OCI-M2 (cell line): ENCODE measurements around the gene TMTC3.
"Not testable (repeated sequence)": the region's sequence is repeated elsewhere in the genome, so short reads cannot be mapped to it uniquely, and the experiment has no call there.

Experiments used
- DNase-seq: peaks from one replicate; lab custom pipeline; 2025; ENCODE audit not compliant: unreplicated experiment; lab: John Stamatoyannopoulos, UW

The TMTC3 gene

DNA sequence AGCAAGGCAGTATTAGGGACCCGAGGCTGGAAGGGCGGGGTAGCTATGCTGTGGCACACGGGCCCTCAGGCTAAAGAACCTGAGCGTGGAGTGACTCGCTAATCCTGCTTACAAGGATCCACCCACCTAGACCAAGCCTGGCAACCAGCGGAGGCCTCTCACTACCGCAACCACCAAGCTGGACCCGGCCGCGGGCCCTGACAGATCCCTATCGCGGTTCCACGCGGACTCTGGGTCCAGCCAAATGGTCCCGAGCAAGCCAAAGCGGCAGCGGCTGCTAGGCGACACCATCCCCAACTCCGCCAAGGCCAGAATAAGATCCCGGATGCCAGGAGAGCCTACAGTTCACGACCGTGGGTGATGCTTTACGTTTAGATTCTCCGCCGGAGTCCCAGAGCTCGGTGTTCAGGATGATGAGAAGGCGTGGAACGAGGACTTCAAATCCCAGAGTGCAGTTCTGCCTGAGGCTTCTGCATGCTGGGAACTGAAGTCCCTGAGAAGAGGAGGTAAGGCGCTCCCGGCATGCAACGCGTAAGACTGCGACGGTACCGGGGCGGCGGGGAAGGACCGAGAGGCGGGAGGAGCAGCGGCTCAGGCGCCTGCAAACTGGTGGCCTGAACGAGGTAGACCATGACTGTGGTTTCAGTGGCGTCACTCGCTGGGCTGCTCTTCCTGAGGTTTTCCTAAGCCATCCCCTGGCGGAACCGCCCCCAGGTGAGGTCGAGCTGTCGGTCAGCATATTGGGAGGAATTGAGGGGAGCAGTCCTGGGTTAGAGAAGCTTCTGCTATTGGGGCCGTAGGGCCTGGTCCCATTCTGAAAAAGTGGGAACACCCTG, at the start of gene TMTC3, which contains the start of gene CEP290:
TMTC3 (plus strand) TSS at position 534 of the 836 bp plus-strand sequence. CDS start 6,009 bp downstream, outside the sequence.
CEP290 (minus strand) TSS at position 315 of the 836 bp plus-strand sequence. CDS start 781 bp downstream, outside the sequence.
- peak; percentile 74 for DNase-seq

DNA sequence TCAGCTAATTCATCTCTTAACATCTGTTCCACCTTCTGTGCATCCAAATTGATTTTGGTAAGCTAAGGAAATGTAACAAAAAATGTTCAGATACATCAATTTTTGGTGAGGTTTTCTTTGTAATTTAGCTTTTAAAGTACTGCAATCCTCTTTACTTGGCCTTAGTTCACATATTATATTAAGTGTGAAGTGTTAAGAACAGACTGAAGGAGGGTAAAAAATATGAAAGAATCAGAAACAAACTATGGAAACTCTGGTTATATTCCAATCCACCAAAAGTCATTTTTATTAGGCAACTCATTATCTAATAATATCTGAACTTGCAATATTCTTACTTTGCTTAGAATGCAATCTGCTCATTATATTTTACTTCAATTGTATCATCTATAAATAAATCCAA, 49.3 kb upstream of the TMTC3 start:
- no peak for DNase-seq

DNA sequence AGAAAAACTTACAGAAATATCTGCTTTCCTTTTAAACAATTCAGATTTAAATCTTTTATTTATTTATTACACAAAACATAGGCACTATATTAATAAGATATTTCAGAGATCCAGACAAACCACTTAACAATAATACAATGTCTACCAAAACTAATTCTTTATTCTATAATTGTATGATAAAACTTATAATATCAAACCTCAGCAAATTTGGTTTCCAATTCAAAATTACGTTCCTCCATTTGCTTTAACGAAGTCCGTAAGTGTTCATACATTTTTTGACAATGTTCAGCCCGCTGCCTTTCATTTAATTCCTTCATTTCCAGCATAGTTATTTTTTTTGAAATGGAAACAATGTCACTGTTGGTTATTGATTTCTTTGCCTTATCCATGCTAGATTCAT, 48.5 kb upstream of the TMTC3 start:
- no peak for DNase-seq

DNA sequence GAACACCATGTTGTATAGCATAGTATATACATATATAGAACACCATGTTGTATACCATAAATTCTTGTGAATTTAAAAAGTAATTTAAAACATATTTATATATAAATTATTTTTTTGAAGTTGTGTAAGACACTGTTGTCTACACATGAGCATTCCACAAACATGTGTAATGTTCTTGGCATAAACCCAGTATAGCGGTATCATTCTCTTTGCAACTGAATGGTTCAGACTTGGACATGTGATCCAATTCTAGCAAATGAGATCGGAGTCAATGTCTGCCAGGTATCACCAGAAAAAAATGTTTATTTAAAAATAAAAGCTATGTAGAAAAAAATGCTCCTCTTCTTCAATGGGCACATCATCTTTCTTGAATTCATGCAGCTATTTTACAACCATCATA, 34.1 kb upstream of the TMTC3 start:
- DNase-seq, result no peak

GRCh38 chr12:88111074-88111652, 30.9 kb upstream of the TMTC3 start:
- DNase-seq, result no peak

- DNase-seq, result no peak
Observed at GRCh38 chr12:88113871-88114270, 28.2 kb upstream of the TMTC3 start.

GRCh38 chr12:88122666-88123065, 19.4 kb upstream of the TMTC3 start:
- DNase-seq, result no peak

DNA sequence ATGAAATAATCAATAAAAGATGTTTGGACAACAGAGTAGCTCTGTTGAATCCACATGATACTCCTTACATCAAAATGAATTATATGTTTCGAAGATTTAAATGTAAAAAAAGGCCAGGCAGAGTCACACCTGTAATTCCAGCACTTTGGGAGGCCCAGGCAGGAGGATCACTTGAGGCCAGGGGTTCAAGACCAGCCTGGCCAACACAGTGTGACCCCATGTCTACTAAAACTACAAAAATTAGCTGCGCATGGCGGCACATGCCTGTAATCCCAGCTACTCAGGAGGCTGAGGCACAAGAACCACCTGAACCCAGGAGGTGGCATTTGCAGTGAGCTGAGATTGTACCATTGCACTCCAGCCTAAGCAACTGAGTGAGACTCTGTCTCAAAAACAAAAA, 15.0 kb upstream of the TMTC3 start:
- no peak for DNase-seq

DNA sequence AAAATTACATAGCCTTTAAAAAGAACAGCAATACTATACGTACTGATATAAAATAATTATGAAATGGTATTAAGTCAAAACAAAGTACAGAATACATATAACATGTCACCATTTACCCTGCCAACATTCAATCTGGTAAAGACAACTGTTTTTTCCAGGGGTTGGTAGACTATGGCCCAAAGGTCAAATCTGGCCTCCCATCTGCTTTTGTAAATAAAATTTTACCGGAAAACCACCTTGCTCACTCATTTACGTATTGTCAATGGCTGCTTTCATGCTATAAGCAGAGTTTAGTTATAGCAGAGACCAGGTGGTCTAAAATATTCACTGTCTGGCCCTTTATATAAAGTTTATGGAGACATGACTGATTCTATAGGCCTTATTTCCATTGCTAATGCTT, 14.3 kb upstream of the TMTC3 start:
- DNase-seq, result no peak

DNA sequence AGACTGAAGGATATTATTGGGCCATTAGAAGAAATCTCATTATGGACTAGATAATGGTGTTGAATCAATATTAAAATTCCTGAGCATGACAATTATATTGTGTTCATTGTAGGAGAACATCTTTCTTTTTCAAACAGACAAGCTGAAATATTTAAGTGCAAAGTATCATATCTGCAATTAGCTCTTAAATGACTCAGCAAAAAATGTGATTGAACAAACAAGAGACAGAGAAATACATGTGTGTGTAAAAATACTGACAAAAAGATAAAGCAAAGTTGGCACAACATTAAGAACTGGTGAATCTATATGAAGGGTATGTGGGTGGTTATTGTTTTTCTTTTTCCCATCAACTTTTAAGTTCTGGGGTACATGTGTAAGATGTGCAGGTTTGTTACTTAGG, 9.7 kb upstream of the TMTC3 start:
- no peak for DNase-seq

GRCh38 chr12:88133181-88133580, 8.9 kb upstream of the TMTC3 start:
- not testable (repeated sequence) for DNase-seq

GRCh38 chr12:88139711-88140110, 2.4 kb upstream of the TMTC3 start:
- DNase-seq, result not testable (repeated sequence)

DNA sequence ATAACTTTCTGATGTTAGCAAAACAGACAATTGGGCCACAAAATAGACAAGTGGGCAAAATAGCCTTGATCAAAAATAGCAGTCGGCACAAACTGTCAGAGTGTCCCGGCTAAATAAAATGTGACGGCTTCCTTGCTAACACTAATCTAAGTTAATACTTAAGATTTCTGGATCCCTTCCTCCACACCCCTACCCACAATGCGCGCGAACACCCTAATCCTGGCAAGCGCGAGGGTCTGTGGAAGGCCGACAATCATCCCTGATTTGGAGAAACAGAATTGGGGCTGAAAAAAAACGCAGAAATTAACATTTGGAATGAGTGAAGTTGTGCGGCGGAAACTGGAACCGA, 708 bp upstream of the TMTC3 start:
- no peak for DNase-seq

DNA sequence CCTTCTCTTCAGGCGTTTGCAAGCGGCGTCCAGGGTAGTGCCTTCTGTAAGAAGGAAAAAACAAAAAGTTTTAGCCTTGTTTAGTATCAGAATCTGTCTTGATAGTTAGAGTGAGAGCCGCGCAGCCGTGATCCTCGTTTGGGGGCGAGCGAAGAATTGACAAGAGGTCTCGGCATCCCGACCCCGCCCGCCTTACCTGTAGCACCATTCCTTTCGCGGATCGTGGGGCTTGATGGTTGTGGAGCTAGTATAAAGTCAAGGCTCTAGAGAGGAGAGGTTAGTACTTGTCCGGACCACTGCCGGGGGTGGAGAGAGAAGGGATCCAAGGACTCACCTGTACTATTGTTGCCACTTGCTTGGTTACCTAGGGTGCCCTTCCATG, 494 bp downstream of the TMTC3 start:
- DNase-seq, result no peak

- no peak for DNase-seq
Observed at GRCh38 chr12:88144037-88144436, 1.9 kb downstream of the TMTC3 start.

DNA sequence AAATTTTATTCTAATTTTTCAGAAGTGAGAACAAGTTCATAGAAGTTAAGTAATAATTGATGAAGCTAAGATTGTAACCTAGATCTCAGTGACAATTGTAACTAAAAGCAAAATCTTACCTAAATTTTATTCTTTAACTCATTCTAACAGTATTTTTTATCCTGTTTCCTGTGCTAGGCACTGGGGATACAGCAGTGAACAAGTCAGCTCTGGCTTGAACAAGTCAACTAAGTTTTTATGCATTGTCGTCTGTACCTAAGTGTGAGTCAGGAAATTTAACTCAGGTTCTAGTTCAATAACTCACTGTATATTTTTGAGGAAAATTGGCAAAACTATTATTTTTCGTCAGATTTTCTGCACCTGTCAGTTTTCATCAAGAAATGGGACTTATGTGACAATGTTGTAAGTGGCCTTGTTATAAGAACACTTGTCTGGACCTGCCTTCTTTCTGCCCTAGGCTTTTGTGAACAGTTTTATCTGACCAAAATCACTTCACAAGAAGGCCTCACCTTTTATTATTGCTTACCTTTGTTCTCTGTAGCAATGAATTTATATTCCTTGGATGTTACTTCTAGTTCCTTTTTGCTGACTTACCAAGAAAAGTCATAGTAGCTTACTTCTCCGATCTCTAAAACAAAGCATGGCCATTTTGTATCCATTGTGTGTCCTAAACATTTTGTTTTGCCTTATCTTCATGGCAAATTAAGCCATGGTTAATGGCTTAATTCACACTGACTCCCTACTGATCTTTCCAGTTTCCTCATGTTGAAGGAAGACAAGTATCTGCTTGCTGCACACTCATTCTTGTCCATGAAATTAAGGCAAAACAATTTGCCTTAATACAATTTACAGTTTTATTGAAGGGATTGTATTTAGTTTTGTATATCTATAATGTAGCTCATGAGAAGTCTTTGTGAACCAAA, 2.7 kb downstream of the TMTC3 start:
- no peak for DNase-seq

GRCh38 chr12:88145567-88146505, 3.7 kb downstream of the TMTC3 start:
- no peak for DNase-seq

DNA sequence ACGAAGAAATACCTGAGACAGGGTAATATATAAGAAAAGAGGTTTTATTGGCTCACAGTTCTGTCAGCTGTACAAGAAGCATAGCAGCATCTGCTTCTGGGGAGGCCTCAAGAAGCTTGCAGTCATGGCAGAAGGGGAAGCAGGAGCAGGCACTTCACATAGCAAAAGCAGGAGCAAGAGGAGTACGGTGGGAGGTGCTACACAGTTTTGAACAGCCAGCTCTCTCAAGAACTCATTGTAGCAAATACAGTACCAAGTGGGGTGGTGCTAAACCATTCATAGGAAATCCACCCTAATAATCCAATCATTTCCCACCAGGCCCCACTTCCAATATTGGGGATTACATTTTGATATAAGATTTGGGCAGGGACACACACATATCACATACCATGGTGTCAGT, 8.0 kb downstream of the TMTC3 start:
- DNase-seq, result no peak

DNA sequence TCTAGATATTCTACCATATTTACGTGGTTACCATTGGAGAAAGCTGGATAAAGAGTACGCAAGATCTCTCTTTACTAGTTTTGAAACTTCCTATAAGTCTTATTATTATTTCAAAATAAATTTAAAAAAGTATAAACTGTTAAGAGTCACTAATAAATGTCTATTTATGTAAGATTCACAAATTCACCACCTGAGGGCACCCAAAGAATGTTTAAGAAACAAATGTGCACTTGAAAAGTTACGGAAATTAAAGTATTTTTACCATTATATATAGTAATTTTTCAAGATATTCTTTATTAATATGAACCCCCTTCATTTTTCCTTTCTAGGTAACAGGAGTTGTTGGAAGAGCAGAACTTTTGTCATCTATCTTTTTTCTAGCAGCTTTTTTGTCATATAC, 11.9 kb downstream of the TMTC3 start:
- DNase-seq, result no peak

GRCh38 chr12:88156075-88156654, 14.1 kb downstream of the TMTC3 start:
- DNase-seq, result no peak
